GM23338 (cell line): ENCODE data around the gene STEAP3.

ENCODE experiments used
- EZH2 ChIP-seq: fragments of 200-600 bp; sonication (generic); IDR thresholded peaks from one replicate; pipeline ENCODE4 v1.8.0; 2017; ENCODE audit warnings: antibody characterized with exemption, mild to moderate bottlenecking, low read depth; ENCODE audit not compliant: unreplicated experiment
- POLR2AphosphoS5 ChIP-seq: IDR thresholded peaks from 2 replicates; pipeline ENCODE4 v1.6.1; 2016; ENCODE audit warnings: antibody characterized with exemption, low read depth
- TF ChIP-seq, protein P1 (sequence below), 2 experiments: fragments of 200-600 bp in 1 of 2; sonication (generic) in 1 of 2; conservative IDR thresholded peaks; 2 replicates each; pipeline versions ENCODE4 v1.5.1 to v1.6.1; 2016 to 2017; ENCODE audit warnings: antibody characterized with exemption in 2 of 2, low read depth in 2 of 2, mild to moderate bottlenecking in 2 of 2, moderate library complexity in 1 of 2

DNA sequence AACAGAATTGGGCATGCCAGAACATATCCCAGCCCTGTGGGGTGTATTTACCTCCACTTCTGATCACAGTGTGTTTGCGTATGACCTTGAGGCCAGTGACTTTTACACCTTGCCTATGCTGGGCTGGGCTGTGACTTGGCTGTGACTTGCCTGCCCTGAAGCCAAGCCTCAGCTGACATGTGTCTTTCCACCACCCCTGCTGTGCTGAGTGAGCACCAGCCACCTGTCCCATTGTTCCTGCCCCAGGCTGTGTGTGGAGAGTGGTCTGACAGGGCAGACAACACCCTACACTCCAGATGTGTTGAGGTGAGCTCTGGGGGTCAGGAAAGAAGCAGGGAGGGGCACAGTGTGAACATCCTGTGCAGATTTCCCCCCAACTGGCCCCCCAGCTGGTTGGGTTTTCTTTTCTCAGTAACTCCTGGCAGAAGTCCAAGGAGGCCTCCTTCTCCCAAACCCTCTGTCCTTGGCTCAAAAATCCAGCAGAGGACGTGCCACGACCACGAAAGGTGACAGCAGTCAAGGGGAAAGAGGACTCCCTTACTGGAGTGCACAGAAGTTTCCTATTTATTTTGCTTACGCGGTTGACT is 5.1 kb upstream of the STEAP3 start:
- TF ChIP-seq, protein P1, sequence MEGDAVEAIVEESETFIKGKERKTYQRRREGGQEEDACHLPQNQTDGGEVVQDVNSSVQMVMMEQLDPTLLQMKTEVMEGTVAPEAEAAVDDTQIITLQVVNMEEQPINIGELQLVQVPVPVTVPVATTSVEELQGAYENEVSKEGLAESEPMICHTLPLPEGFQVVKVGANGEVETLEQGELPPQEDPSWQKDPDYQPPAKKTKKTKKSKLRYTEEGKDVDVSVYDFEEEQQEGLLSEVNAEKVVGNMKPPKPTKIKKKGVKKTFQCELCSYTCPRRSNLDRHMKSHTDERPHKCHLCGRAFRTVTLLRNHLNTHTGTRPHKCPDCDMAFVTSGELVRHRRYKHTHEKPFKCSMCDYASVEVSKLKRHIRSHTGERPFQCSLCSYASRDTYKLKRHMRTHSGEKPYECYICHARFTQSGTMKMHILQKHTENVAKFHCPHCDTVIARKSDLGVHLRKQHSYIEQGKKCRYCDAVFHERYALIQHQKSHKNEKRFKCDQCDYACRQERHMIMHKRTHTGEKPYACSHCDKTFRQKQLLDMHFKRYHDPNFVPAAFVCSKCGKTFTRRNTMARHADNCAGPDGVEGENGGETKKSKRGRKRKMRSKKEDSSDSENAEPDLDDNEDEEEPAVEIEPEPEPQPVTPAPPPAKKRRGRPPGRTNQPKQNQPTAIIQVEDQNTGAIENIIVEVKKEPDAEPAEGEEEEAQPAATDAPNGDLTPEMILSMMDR (conservative IDR thresholded peaks at IDR 0.05; ENCODE audit: low read depth in 2 of 2) = peak; percentile 39 to 68
- no peak for TF ChIP-seq POLR2AphosphoS5
- TF ChIP-seq EZH2 = no peak
